Lower leg skin (tissue), 3 donors: ENCODE measurements around the gene LBHD2.

Source experiments
- CTCF ChIP-seq, 3 donors: fragments of 450-650 bp; IDR thresholded peaks; one replicate each; pipeline ENCODE4 v1.5.1; 2016; ENCODE audit warnings: antibody characterized with exemption in 3 of 3, mild to moderate bottlenecking in 3 of 3, moderate library complexity in 2 of 3
- POLR2A ChIP-seq, 2 donors: fragments of 450-650 bp; IDR thresholded peaks; one replicate each; pipeline ENCODE4 v1.6.1; 2016 to 2017; ENCODE audit warnings: antibody characterized with exemption in 2 of 2, mild to moderate bottlenecking in 1 of 2, moderate library complexity in 1 of 2

GRCh38 chr14:103102689-103103260 lies 18.8 kb downstream of the LBHD2 start:
- TF ChIP-seq CTCF (IDR thresholded peaks at IDR 0.05) (no peak), POLR2A (IDR thresholded peaks at IDR 0.05) (no peak)
